HL-60/S4 (cell line): ENCODE data around the gene CIDEA.

Experiments used
- in situ Hi-C: fragments of 300-500 bp; cut with MboI; formaldehyde crosslinking; loops from 2 replicates; pipeline ENCODE4 v1.14.3; 2022; ENCODE audit warnings: low sequenced_read_pairs

The CIDEA gene

DNA sequence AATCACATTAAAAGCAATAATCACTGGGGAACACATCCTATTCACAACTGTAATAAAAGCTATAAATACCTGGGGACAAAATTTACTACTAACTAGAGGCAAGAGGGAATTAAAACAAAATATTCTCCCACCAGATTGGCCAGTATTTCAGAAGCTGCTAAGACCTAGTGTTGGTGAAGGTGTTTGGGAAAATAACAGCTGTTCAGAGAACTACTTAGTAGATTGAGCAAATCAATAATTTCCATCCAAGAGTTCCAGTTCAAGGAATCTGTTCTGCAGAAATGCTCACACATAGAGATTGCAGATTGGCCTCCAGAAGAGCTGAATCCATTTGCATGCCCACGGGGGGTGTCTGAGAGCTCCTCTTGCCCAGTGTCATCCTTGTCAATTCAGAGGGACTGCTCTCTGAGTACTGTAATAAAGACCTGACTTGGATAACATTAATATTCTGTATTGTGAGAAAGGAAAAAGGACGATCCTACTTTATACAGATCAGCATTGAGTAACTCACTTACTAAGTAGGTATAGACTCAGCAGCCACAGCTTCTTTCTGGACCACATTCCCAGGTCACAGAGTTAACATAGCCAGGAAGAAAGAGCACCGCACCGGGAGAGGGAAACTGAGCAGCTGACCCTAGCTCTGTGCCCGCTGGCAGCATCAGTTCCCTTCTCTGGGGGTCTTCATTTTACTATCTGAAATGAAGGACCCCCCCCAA, 59.5 kb downstream of the CIDEA start:
- in situ Hi-C loops, result no loop called here

DNA sequence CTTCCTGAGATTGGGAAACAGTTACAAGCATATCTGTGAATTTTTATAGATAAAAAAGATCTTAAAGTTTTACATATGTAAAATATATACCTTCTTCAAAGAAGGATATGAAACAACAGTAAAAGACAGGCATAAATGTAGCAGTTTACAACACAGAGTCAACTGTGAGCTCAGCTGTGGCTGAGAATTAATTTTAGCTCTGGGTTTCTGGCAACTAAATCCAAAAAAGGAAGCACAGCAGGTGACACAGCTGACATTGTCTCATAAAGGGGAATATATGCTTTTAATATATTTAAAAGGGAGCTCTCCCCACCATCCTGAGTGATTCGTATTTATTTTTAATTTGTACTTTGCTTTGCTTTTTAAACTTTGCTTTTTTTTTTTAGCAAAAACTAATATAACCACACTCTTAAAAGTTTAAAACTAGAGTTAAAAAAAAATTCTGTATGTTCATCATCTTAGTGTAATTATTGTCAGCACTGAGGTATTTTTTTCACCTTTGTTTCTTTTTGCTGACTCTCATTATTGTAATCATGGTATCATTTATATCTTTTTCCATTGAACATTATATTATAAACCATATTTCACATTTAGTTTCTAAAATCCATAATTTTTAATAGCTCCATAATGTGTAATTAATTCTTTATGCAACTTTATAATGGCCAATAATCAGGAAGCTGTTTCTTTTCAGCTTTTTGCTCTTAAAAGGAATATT, 60.6 kb downstream of the CIDEA start:
- in situ Hi-C loops, result no loop called here

DNA sequence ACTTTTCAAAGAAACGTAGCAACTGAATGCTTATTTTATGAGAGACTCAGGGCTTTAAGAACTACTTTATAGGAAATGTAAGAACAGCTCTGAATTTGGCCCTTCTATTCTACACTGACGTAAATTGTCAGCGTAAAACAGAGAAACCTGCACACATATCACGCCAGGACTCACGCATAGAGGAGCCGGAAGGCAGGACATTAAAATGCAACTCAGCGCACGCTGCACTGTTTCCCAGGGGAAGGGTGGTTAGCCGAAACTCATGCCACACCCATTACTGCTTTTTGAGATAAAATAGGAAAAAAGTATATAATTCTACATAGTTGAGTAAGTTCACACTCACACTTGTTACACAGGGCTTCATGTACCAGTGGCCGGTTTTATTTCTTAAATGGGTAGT, 61.3 kb downstream of the CIDEA start:
- in situ Hi-C loops, result no loop called here

DNA sequence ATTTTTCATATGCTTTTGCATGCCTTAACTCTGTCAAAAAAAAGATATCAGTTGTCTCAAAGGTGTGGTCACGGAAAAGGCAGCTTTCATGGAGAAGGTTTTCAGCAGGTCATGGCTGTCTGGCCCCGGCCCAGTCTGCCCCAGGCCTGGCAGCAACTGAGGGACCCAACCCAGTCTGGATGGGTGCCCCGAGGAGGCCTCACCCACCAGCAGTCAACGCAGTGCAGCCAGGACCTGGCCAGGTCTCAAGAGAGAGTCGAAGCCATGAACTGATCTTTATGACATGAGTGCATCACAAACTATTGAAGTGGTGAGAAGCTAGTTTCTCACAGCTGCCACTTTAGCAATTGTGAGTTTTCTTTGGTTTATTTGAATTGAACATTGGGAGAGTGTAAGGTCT, 61.8 kb downstream of the CIDEA start:
- in situ Hi-C loops, result no loop called here

DNA sequence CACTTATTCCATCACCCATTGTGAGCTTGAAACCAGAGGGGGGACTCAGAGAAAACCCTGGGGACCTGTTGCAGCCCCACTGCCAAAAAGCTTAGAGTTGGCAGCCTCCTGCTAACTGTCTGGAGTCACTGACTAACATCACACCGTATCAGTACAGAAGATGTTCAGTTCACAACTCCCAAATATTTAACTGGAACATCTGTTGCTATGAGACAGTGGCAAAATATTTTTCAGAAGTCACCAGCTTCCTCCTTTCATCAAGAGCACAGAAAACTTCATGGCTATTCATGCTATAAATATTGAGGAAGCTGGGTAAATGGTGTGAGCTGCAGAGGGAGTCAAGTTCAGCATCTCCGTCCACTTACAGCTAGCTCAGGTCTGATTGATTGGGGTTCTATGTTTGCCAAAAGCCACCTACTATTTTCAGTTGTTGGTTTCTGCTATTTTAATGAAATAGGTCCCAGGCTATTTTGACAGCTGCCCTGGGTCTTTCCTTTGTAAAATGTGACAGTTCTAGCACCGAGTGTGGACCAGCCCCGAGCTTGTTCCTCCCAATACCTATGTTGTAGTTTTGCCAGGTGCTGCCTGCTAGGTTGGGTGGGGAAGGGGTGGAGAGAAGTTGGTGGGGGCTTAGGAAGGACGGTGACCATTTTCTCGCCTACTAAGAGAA, 63.6 kb downstream of the CIDEA start:
- in situ Hi-C loops, result no loop called here

DNA sequence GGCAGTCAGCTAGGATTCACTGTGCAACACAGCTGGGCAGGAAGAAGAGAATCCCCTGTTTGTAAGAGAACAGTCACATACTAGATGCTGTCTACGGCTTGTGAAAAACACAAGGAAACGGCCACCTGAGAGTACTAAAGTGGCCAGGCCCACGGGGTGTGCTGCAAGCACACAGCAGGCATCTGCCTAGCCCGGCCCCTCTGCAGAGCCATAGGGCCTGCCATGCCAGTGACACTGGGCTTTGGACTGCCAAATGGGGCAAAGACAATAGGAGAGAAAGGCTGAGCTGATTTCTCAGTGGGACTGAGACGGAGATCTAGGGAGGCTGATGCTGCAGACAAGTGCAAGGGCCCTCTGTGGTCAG, 64.2 kb downstream of the CIDEA start:
- in situ Hi-C loops, result no loop called here

DNA sequence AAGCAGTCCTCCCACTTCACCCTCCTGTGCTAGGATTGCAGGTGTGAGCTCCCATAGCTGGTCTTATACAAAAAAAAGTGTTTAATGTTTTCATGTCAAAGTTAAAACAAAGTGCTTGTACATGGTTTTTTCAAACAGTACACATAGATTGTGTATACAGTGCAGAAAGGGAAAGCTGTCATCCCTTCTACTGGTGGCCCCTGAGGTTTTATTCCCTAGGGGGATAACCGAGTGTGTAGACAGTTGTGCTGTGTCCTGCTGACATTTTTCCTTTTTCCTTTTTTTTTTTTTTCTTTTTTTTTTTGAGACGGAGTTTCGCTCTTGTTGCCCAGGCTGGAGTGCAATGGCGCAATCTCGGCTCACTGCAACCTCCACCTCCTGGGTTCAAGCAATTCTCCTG, 64.7 kb downstream of the CIDEA start:
- in situ Hi-C loops, result no loop called here

DNA sequence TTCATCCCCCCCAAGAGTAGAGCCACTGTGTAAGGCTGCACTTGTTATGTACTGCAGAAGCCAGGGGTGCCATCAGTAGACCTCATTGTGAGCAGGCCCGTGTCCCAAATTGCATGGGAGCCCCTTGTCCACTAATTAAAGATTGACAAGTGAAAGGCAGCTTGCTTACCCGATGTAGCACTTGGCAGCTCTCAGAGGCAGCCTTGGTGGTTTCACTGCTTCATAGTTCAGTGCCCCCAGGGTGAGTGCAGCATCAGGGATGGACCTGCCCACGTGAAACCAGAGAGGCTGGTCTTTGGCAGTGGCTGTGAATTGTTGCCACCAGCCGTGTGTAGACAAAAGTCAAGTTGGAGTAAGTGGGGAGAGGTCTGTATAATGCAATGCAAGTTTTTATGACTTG, 67.2 kb downstream of the CIDEA start:
- in situ Hi-C loops, result no loop called here

DNA sequence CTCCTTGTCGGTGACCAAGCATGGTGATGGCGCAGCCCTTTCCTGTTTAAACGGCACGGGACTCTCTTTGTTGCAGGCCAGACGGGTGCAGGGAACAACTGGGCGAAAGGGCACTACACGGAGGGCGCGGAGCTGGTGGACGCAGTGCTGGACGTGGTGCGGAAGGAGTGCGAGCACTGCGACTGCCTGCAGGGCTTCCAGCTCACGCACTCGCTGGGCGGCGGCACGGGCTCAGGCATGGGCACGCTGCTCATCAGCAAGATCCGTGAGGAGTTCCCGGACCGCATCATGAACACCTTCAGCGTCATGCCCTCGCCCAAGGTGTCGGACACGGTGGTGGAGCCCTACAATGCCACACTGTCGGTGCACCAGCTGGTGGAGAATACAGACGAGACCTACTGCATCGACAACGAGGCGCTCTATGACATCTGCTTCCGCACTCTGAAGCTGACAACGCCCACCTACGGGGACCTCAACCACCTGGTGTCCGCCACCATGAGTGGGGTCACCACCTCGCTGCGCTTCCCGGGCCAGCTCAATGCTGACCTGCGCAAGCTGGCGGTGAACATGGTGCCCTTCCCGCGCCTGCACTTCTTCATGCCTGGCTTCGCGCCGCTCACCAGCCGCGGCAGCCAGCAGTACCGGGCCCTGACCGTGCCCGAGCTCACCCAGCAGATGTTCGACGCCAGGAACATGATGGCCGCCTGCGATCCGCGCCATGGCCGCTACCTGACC, 71.0 kb downstream of the CIDEA start:
- in situ Hi-C loops, result no loop called here

DNA sequence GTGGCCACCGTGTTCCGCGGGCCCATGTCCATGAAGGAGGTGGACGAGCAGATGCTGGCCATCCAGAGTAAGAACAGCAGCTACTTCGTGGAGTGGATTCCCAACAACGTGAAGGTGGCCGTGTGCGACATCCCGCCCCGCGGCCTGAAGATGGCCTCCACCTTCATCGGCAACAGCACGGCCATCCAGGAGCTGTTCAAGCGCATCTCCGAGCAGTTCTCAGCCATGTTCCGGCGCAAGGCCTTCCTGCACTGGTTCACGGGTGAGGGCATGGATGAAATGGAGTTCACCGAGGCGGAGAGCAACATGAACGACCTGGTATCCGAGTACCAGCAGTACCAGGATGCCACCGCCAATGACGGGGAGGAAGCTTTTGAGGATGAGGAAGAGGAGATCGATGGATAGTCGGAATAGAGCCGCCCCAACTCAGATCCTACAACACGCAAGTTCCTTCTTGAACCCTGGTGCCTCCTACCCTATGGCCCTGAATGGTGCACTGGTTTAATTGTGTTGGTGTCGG, 71.6 kb downstream of the CIDEA start:
- in situ Hi-C loops, result no loop called here

DNA sequence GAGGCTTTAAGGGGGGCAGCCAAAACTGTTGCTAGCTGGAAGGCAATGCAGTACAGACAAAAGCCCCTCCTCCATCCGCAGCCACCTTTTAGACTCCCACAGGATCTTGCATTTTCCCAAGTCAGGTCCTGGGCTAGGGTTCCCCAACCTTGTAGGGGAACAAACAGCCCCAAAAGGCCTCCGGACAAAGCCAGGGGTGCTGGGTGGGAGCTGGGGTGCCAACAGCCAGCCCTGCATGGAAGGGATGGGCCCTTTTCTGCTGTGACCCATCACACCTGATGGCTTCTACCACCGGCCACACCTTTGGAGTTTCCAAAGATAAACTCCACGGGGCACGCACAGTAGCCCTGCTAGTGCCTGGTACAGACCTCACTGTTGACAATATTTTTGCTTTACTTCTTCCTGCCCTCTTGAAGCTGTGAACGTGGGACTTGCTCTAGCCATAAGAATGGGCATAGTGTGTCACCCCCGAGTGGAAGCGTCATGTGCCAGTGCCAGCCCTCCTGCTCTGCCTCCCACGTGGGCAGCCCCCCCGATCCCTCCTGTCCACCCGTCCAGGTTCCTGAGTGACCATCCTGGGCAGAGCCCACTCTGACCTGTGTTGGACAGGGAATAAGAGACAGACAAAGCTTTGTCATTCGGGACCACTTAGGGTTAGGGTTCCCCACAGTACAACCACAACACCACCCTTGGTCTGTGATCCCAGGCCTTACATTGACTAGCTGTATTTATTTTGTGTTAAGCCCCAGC, 72.7 kb downstream of the CIDEA start:
- in situ Hi-C loops, result no loop called here
